ENCODE results near the gene P2RY11.

Gene P2RY11

DNA sequence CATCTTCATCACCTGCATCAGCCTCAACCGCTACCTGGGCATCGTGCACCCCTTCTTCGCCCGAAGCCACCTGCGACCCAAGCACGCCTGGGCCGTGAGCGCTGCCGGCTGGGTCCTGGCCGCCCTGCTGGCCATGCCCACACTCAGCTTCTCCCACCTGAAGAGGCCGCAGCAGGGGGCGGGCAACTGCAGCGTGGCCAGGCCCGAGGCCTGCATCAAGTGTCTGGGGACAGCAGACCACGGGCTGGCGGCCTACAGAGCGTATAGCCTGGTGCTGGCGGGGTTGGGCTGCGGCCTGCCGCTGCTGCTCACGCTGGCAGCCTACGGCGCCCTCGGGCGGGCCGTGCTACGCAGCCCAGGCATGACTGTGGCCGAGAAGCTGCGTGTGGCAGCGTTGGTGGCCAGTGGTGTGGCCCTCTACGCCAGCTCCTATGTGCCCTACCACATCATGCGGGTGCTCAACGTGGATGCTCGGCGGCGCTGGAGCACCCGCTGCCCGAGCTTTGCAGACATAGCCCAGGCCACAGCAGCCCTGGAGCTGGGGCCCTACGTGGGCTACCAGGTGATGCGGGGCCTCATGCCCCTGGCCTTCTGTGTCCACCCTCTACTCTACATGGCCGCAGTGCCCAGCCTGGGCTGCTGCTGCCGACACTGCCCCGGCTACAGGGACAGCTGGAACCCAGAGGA is 2.6 kb downstream of the P2RY11 start:
- DNase-seq, result no peak

- DNase-seq, result no peak
Observed at GRCh38 chr19:10114651-10115391, 3.3 kb downstream of the P2RY11 start.

- DNase-seq, result no peak
Observed at GRCh38 chr19:10115392-10116084, 4.0 kb downstream of the P2RY11 start.

DNA sequence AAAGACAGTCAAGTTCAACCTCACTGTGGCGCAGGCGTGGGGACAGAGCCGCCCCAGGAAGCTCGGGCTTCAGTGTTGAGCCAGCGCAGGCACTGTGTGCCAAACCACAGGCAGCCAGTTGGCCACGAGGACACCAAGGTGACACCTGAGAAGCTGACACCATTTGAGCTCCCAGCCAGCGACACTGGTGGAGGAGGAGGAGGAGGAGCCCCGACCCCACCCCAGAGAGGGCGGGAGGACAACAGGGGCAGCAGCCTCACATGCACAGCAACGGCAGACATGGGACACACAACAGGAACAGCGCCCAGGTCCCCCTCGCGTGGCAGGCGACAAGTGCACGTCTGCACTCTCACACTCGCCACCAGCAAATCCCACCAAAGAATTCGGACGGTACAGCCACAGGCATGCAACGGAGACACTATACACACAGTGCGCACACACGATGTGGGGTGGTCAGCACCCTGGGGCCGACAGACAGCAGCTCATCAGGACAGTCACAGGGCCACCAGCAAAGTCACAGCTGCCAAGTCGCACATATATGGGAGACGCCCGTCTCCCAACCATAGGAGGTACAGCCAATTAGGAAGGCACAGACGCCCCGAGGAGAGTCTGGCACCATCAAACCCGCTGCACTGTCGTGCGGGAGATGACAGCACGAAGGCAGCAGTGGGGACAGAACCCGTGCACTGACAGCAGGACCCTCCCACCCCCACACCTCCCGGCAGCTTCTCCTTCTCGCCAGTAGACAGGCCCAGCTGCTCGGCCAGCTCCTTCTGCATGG is 4.8 kb downstream of the P2RY11 start:
- DNase-seq, result no peak

GRCh38 chr19:10116866-10117616 is 5.5 kb downstream of the P2RY11 start:
- no peak for DNase-seq

DNA sequence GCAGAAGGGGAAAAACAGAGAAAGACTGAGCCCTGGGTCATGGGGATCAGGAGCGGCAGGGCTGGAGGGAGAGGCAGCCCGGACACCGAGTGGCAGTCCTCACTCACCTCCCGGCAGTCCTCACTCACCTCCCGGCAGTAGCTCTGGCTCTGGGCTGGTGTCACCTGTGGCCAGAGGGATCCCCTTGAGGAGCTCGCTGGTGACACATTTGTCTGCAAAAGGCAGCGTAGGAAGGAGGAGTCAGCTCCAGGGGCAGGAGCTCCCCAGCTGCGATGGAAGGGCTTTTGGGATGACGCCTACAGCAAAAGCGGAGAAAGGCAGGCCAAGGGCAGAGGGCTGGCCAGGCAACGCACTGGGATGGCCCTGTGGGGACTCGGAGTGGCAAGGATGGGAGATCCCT is 7.5 kb downstream of the P2RY11 start:
- DNase-seq, result no peak

GRCh38 chr19:10120538-10121189 is 9.2 kb downstream of the P2RY11 start:
- no peak for DNase-seq

GRCh38 chr19:10122045-10122444 is 10.6 kb downstream of the P2RY11 start:
- DNase-seq, result no peak

DNA sequence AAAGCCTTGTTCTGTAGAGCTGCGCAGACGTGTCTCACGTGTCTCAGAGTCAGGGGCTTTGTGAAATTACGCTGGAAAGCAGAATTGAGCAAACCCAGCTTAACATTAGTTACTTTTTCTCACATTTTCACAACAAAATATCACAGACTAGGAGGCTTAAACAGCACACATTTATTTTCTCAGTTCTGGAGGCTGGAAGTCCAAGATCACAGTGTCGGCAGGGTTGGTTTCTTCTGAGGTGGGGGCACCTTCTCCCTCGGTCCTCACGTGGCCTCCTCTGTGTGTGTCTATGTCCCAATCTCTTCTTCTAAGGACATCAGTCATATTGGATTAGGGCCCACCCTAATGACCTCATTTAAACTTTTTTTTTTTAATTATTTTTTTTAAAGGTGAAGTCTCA is 12.9 kb downstream of the P2RY11 start:
- no peak for DNase-seq

DNA sequence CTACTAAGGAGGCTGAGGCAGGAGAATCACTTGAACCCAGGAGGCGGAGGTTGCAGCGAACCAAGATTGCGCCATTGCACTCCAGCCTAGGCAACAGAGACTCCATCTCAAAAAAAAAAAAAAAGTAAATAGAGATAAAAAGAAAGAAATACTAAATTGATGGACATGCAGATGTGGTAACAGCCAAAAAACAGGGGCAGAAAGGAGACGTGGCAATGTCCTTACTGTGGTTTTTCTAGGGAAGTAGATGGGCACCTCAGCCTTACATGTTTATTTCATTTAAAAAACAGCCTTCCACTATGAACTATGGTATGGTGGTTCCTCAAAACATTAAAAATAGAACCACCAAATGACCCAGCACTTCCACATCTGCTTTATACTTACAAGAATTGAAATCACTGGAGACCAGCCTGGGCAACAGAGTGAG is 14.7 kb downstream of the P2RY11 start:
- no peak for DNase-seq

- DNase-seq, result no peak
Observed at GRCh38 chr19:10132905-10133304, 21.4 kb downstream of the P2RY11 start.

DNA sequence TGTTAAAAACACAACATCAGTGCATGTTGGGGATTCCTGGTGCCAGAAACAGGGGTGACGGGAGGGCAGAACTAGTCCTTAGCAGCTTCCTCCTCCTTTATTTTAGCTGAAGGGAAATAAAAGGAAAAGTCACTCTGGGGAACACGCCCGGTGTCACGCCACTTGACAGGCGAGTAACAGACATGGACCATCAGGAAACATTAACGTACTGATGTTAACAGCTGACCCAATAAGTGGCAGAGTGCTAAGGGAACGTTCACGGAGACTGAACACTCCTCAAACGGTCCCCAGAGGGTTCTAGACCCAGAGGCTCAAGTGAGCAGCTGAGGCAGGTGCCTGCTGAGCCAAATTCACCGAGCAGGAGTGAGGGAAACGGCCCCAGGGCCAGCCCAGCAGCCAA is 22.1 kb downstream of the P2RY11 start:
- no peak for DNase-seq

- no peak for DNase-seq
Observed at GRCh38 chr19:10134040-10134439, 22.5 kb downstream of the P2RY11 start.

DNA sequence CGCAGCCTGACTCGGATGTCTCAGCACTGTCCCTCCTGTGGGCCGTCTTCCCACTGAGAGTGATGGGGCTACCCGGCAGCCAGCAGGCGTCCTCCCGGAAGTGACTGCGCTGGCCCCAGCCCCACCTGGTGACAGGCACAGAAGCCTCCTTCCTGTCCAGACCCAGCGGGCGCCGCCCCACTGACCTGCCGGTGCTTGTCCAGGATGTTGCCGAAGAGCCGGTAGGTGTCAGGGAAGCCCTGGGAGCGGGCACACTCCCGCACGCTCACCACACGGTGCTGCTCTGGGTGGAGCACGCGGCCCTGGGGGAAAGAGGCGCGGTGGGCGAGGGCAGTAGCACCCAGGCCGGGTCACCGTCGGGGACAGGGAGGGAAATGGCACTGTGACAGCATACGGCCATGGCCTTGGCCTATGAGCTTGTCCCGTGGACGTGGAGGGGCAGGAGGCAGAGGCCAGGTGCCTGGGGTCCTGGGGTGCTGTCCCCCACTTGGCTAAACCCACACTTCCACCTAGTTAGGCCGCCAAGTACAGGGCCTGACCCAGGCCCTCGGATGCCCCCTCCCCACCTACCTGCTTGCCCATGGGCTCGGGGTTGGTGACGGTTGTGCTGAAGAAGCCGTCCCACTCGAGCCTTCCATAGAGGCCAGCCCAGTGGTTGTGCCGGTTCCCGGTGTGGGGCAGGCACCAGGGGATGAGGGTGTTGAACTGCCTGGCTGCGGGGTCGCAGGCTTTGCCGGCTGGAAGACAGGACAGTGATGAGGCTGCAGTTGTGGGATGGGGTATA is 24.2 kb downstream of the P2RY11 start:
- DNase-seq, result no peak

DNA sequence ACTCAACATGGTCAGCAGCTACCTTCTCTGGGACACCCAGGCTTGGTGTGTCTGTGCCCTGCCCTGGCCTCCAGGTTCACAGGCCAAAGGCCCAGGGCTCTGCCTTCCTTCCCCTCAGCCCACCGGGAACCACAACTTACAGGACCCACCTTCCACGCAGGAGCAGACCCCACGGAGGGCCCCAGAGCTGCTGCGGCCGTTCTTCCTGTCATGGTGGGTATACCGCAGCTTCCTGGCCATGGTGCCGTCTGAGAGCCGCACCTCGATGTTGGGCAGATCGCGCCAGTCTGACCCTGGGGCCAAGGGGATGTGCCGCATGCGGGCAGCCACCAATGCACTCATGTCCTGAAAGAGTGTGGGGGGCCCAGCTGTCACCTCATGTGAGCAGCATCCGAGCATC is 25.4 kb downstream of the P2RY11 start:
- DNase-seq, result no peak

- DNase-seq, result no peak
Observed at GRCh38 chr19:10137751-10138682, 26.5 kb downstream of the P2RY11 start.

GRCh38 chr19:10138879-10139795 is 27.6 kb downstream of the P2RY11 start:
- no peak for DNase-seq

GRCh38 chr19:10139952-10140351 is 28.5 kb downstream of the P2RY11 start:
- DNase-seq, result no peak

- DNase-seq, result no peak
Observed at GRCh38 chr19:10141479-10141878, 30.0 kb downstream of the P2RY11 start.

All from T-helper 1 cell (primary cell).